MM.1S (cell line): ENCODE measurements around the gene ERC2.

Source experiments
- DNase-seq: peaks from one replicate; pipeline ENCODE4 v3.0.0-alpha.2; 2015
- H2AFZ ChIP-seq: fragments of 300-600 bp; sonication (generic); 2 replicates; pipeline ENCODE4 v1.6.0; 2016; ENCODE audit warnings: antibody characterized with exemption, low read length
- H3F3A ChIP-seq: fragments of 300-600 bp; sonication (generic); 2 replicates; pipeline ENCODE4 v1.6.1; 2016; ENCODE audit warnings: mild to moderate bottlenecking, antibody characterized with exemption, low read length, moderate library complexity, mixed read lengths; ENCODE audit not compliant: insufficient read depth
- H3K27ac ChIP-seq: fragments of 300-600 bp; sonication (generic); 2 replicates; pipeline ENCODE4 v1.5.1; 2016; ENCODE audit warnings: mild to moderate bottlenecking, low read length
- H3K27me3 ChIP-seq: fragments of 300-600 bp; sonication (generic); replicated peaks from 2 replicates; pipeline ENCODE4 v1.6.0; 2016; ENCODE audit warnings: low read length; ENCODE audit not compliant: insufficient read depth
- H3K36me3 ChIP-seq: fragments of 300-600 bp; sonication (generic); replicated peaks from 2 replicates; pipeline ENCODE4 v1.6.1; 2016; ENCODE audit warnings: mild to moderate bottlenecking, low read length, mixed read lengths; ENCODE audit not compliant: insufficient read depth
- H3K4me1 ChIP-seq: fragments of 300-600 bp; sonication (generic); 2 replicates; pipeline ENCODE4 v1.6.1; 2016; ENCODE audit warnings: low read length, mixed read lengths
- H3K4me2 ChIP-seq: fragments of 300-600 bp; sonication (generic); 2 replicates; pipeline ENCODE4 v1.6.0; 2016; ENCODE audit warnings: low read depth, low read length
- H3K4me3 ChIP-seq: fragments of 300-600 bp; sonication (generic); 2 replicates; pipeline ENCODE4 v1.5.1; 2016; ENCODE audit warnings: low read length, mixed read lengths
- H3K79me2 ChIP-seq: fragments of 300-600 bp; sonication (generic); 2 replicates; pipeline ENCODE4 v1.6.1; 2016; ENCODE audit warnings: mixed run types, low read length, mixed read lengths
- H3K9ac ChIP-seq: fragments of 300-600 bp; sonication (generic); 2 replicates; pipeline ENCODE4 v1.6.1; 2016; ENCODE audit warnings: low read length, mixed read lengths
- H3K9me2 ChIP-seq: fragments of 300-600 bp; sonication (generic); replicated peaks from 2 replicates; pipeline ENCODE4 v1.6.1; 2016; ENCODE audit warnings: mild to moderate bottlenecking, low read length, mixed read lengths; ENCODE audit not compliant: insufficient read depth
- H3K9me3 ChIP-seq: fragments of 300-600 bp; sonication (generic); replicated peaks from 2 replicates; pipeline ENCODE4 v1.6.1; 2016; ENCODE audit warnings: mild to moderate bottlenecking, low read length, mixed read lengths; ENCODE audit not compliant: insufficient read depth
- H4K20me1 ChIP-seq: fragments of 300-600 bp; sonication (generic); 2 replicates; pipeline ENCODE4 v1.6.1; 2016; ENCODE audit warnings: mild to moderate bottlenecking, low read length, moderate library complexity, mixed read lengths; ENCODE audit not compliant: insufficient read depth
- CTCF ChIP-seq: fragments of 300-600 bp; sonication (generic); IDR thresholded peaks from 2 replicates; pipeline ENCODE4 v1.5.1; 2016; ENCODE audit warnings: antibody characterized with exemption, low read length, mixed read lengths
- EZH2 ChIP-seq: fragments of 300-600 bp; sonication (generic); optimal IDR thresholded peaks from 2 replicates; pipeline ENCODE3; 2017; ENCODE audit warnings: low read depth, mild to moderate bottlenecking, antibody characterized with exemption, low read length, mixed read lengths
- EZH2phosphoT487 ChIP-seq: fragments of 300-600 bp; sonication (generic); IDR thresholded peaks from 2 replicates; pipeline ENCODE4 v1.6.1; 2018; ENCODE audit warnings: antibody characterized with exemption, low read length

Gene ERC2

GRCh38 chr3:56055546-56055945 is 412.7 kb downstream of the ERC2 start:
- H3K27me3 ChIP-seq: no peaks in the 10 kb centered on the region
- no peaks in the 10 kb centered on the region for H3K4me1 ChIP-seq
- H4K20me1 ChIP-seq: no peaks in the 10 kb centered on the region
- H3K27ac ChIP-seq: no peak overlapping the region
- no peaks in the 10 kb centered on the region for H3K9me3 ChIP-seq
- no peaks in the 10 kb centered on the region for H3K79me2 ChIP-seq
- H3K36me3 ChIP-seq: no peaks in the 10 kb centered on the region
- no peak overlapping the region for H3K4me3 ChIP-seq
- H2AFZ ChIP-seq: no peak overlapping the region
- H3F3A ChIP-seq: no peaks in the 10 kb centered on the region
- DNase-seq: no peak
- H3K4me2 ChIP-seq: no peak overlapping the region
- no peaks in the 10 kb centered on the region for H3K9me2 ChIP-seq
- H3K9ac ChIP-seq: no peak overlapping the region
- no peak for TF ChIP-seq CTCF
- TF ChIP-seq EZH2: no peak
- TF ChIP-seq EZH2phosphoT487: no peak

- no peaks in the 10 kb centered on the region for H3K9me2 ChIP-seq
- no peak for DNase-seq
- H3K4me1 ChIP-seq: no peaks in the 10 kb centered on the region
- no peaks in the 10 kb centered on the region for H3K79me2 ChIP-seq
- H3K4me2 ChIP-seq: no peak overlapping the region
- H4K20me1 ChIP-seq: no peaks in the 10 kb centered on the region
- no peaks in the 10 kb centered on the region for H3K36me3 ChIP-seq
- no peaks in the 10 kb centered on the region for H3F3A ChIP-seq
- no peak overlapping the region for H2AFZ ChIP-seq
- no peak overlapping the region for H3K9ac ChIP-seq
- no peak overlapping the region for H3K4me3 ChIP-seq
- no peaks in the 10 kb centered on the region for H3K27me3 ChIP-seq
- TF ChIP-seq CTCF: no peak
- no peak for TF ChIP-seq EZH2
- TF ChIP-seq EZH2phosphoT487: no peak
- no peak overlapping the region for H3K27ac ChIP-seq
- H3K9me3 ChIP-seq: no peaks in the 10 kb centered on the region
These were observed 413.4 kb downstream of the ERC2 start for GRCh38 chr3:56054844-56055243.

- Histone ChIP-seq H3K27me3 (no peaks in the 10 kb centered on the region), H2AFZ (no peak overlapping the region), H3K4me1 (no peaks in the 10 kb centered on the region), H3K36me3 (no peaks in the 10 kb centered on the region), H3K4me2 (no peak overlapping the region), H3K9me3 (no peaks in the 10 kb centered on the region), H3F3A (no peaks in the 10 kb centered on the region), H3K9ac (no peak overlapping the region), H3K27ac (no peak overlapping the region), H3K79me2 (no peaks in the 10 kb centered on the region), H3K9me2 (no peaks in the 10 kb centered on the region), H4K20me1 (no peaks in the 10 kb centered on the region), H3K4me3 (no peak overlapping the region)
- TF ChIP-seq EZH2phosphoT487 (no peak), EZH2 (no peak), CTCF (no peak)
- no peak for DNase-seq
These were observed 414.5 kb downstream of the ERC2 start for GRCh38 chr3:56053727-56054126.

- Histone ChIP-seq H3K36me3 (no peaks in the 10 kb centered on the region), H3K9me2 (no peaks in the 10 kb centered on the region), H4K20me1 (no peaks in the 10 kb centered on the region), H3K9ac (no peak overlapping the region), H3K4me3 (no peak overlapping the region), H3K4me2 (no peak overlapping the region), H3K9me3 (no peaks in the 10 kb centered on the region), H3K79me2 (no peaks in the 10 kb centered on the region), H3K4me1 (no peaks in the 10 kb centered on the region), H2AFZ (no peak overlapping the region), H3F3A (no peaks in the 10 kb centered on the region), H3K27ac (no peak overlapping the region), H3K27me3 (no peaks in the 10 kb centered on the region)
- TF ChIP-seq CTCF: no peak
- TF ChIP-seq EZH2phosphoT487: no peak
- TF ChIP-seq EZH2: no peak
- no peak for DNase-seq
These were observed 416.1 kb downstream of the ERC2 start for GRCh38 chr3:56052188-56052587.
